ENCODE data around the gene ST6GALNAC1.

DNA sequence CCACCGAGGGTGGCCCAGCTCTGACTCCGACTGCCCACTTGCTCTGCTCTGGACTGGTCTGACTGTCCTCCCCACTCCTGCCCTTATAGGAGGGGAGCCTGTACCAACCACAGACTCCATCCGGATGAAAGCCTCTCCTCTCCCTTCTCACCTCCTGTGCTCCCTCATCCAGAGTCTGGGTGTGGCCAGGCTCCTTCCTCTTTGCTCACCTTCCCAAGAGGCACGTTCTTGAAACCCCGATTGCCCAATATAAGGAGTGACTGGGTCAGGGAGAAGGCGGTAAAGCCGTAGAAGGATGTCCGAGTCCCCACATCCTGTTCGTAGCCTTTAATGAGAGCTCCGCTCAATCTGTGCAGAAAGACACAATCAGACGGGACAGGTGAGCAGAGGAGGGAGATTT lies 17.1 kb downstream of the ST6GALNAC1 start:
- TF ChIP-seq, protein P1, sequence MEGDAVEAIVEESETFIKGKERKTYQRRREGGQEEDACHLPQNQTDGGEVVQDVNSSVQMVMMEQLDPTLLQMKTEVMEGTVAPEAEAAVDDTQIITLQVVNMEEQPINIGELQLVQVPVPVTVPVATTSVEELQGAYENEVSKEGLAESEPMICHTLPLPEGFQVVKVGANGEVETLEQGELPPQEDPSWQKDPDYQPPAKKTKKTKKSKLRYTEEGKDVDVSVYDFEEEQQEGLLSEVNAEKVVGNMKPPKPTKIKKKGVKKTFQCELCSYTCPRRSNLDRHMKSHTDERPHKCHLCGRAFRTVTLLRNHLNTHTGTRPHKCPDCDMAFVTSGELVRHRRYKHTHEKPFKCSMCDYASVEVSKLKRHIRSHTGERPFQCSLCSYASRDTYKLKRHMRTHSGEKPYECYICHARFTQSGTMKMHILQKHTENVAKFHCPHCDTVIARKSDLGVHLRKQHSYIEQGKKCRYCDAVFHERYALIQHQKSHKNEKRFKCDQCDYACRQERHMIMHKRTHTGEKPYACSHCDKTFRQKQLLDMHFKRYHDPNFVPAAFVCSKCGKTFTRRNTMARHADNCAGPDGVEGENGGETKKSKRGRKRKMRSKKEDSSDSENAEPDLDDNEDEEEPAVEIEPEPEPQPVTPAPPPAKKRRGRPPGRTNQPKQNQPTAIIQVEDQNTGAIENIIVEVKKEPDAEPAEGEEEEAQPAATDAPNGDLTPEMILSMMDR (conservative IDR thresholded peaks at IDR 0.05): no peak
- TF ChIP-seq ZFX (IDR thresholded peaks at IDR 0.05): no peak

Data from C4-2B (cell line).